ENCODE data around the gene B3GALT2.
"Not testable (repeated sequence)": the region's sequence is repeated elsewhere in the genome, so short reads cannot be mapped to it uniquely, and the experiment has no call there.

DNA sequence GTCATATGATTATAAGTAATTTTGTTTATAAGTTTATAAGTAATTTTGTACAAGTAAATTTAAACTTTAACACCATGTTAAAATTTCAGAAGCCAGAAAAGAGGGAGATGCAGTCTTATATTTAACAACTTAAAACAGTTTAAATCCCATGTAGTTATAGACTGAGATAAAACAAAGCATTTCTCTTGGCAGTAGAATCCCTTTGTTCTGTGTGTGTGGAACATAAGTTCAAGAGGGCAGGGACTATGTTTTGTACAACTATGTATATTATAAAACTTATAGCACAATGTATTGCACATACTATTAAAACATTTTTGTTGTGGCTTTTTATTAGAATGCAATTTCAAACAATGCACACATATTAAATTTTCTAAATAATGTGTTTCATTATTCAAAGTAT, 44.7 kb upstream of the B3GALT2 start:
- TF ChIP-seq, protein P1, sequence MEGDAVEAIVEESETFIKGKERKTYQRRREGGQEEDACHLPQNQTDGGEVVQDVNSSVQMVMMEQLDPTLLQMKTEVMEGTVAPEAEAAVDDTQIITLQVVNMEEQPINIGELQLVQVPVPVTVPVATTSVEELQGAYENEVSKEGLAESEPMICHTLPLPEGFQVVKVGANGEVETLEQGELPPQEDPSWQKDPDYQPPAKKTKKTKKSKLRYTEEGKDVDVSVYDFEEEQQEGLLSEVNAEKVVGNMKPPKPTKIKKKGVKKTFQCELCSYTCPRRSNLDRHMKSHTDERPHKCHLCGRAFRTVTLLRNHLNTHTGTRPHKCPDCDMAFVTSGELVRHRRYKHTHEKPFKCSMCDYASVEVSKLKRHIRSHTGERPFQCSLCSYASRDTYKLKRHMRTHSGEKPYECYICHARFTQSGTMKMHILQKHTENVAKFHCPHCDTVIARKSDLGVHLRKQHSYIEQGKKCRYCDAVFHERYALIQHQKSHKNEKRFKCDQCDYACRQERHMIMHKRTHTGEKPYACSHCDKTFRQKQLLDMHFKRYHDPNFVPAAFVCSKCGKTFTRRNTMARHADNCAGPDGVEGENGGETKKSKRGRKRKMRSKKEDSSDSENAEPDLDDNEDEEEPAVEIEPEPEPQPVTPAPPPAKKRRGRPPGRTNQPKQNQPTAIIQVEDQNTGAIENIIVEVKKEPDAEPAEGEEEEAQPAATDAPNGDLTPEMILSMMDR (conservative IDR thresholded peaks at IDR 0.05; ENCODE audit: low read length): not testable (repeated sequence)
- not testable (repeated sequence) for TF ChIP-seq EZH2phosphoT487 (IDR thresholded peaks at IDR 0.05; ENCODE audit: borderline replicate concordance)

All from Loucy (cell line).